Measurements from ENCODE around the gene LIN7C.

Gene LIN7C

DNA sequence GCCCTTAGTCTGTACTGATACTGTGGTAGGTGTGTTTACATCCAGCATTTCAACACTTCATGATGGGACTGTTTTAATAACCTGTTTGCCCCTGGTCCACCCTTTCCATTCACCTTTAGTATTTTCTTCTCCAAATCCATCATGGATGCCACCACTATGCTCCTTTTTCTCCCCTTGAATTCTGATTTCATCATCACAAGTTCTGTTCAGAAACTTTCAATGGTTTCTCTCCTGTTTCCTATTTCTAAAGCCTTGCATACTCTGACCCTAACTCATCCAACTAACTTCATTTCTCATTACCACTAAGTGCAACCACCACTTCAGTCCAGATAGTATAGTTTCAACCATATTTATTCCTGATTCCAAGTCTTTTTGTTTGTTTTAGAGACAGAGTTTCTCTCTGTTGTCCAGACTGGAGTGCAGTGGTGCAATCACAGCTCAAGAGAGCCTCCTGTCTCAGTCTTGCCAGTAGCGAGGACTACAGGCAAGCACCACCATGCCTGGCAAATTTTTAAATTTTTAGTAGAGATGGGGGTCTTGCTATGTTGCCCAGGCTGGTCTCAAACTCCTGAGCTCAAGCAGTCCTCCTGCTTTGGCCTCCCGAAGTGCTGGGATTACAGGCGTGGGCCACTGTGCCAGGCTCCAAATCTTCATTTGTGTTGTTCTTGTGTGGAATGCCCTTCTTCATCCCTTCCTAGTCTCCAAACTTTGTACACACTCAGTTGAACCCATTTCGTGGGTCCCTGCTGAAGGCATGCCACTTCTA lies 1.2 kb upstream of the LIN7C start:
- DNase-seq, result no peak

DNA sequence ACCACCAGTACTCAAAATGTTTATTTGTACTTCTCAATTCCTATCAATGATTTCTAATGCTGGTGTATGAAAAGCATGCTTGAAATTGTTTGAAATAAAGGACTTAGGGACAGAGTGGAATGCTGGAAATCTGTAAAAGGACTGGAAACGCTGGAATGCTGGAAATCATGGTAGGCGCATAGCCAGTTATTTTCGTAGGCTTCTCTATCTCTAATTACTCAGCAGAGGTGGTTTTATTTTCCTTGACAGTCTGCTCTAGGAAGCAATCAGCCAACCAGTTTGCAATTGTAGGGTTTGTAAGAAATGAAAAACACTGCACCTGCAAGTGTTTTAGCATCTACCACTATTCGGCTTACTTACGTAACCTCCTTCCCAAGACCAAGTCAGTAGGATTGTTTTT lies 788 bp downstream of the LIN7C start:
- no peak for DNase-seq

DNA sequence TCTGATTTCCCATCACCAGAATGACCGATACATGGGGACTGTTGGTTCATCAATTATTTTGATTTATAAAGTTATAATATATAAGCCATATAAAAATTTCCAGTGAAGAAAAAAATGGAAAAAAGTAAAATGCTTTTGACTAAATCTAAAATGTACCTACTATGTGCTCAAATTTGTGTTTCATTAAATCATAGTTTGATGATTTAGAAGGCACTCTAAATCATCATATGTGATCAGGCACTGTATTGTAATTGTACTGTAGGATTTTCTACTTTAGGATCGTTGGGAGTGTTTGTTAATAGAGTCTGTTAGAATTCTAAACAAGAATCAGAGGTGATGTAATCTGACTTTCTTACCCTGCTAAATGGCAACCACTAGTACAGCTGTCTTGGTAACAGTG lies 2.4 kb downstream of the LIN7C start:
- DNase-seq, result no peak

DNA sequence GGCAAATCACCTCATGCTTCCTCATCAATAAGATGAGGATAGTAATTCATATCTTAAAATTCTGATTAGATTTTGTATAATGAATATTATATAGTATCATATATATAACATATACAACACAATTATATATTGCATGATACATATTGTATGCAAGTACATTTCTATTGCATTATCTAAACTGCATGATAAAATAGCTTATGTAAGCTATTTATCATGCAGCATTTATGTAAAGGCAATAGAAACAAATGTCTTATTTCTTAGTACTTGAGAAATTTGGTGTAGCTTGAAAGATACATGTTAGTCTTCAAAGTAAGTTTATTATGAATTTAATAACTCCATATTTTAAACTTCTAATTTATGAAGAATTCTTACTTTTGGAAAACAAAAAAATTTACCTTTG lies 5.5 kb downstream of the LIN7C start:
- DNase-seq, result no peak

DNA sequence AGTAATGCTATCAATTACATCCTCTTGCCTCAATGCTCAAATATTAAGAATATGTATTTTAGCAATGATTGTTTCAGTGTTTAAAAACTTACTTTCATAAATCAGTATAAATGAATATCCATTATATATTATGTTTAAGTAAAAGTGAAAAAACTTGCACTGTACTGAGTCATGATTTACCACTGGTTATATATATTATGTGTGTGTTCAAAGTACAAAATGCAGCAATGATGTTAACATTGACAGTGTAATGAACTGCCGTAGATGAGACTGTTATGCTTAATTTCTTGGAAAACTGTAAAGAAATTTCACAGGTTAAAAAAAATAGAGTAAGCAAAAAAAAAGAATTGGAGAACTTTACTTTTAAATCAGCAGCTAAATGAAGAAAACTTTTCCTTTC lies 8.7 kb downstream of the LIN7C start:
- no peak for DNase-seq

DNA sequence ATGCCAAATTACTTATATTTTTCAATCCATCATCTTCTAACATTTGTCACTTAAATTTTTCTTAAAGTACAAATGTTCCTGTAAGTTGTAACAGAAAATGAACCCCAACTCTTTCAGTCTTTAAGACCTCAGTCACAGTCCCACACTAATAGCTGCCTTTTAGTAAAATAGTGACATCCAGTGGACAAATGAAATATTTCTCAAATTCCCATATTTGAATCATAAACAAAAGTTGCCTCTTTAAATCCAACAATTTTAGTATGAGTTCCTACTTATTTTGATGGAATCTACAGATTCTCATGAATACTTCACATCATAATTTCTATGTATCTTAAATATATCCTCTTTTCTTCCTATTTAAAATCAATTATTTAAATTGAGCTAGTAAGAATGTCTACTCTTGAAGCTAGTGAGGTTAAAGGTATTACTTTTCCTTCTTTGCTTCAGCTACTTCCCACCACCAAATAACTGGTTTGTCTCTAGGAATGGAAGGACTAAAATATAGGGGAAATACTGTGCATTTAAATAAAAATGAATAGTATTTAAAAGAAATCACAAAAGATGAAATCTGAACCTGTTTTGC lies 9.2 kb downstream of the LIN7C start:
- DNase-seq, result peak; percentile 30

DNA sequence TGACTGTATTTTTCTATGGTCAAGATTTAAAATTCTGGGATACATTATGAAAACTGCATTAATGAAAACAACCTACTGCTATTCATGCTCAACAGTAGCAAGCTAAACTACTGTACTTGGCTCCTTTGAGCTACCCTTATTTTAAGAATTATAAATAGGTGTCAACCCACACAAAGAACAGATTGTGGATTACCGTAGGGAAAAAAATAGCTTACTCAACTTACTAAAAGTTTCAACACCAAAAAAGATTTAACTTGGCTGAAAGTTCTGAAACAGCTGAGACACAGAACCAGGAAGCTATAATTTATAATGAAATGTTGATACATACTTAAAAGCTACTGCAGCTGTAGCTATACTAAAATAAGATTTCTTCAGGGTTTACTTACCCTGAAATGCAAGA lies 10.1 kb downstream of the LIN7C start:
- no peak for DNase-seq

DNA sequence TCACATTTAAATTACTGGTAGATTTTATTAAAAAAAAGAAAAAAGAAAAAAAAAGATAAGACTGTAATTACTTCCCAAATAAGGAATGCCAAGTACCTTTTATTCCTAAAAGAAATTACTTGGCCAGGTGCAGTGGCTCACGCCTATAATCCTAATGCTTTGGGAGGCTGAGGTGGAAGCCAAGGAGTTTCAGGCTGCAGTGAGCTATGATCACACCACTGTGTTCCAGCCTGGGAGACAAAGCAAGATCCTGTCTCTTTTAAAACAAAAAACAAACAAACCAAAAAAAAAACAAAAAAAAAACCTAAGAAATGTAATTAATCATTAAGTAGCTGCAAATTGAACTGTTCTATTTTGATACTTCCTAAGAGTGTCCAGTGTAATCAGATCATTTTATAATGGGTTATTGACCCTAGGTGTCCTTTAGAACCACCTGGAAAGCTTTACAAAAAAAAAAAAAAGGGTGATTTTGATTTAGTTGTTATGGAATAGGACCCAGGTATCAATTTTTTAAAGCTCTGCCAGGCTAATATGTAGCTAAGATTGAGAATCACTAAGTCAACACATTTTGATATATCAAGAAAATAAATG lies 10.8 kb downstream of the LIN7C start:
- DNase-seq, result no peak

DNA sequence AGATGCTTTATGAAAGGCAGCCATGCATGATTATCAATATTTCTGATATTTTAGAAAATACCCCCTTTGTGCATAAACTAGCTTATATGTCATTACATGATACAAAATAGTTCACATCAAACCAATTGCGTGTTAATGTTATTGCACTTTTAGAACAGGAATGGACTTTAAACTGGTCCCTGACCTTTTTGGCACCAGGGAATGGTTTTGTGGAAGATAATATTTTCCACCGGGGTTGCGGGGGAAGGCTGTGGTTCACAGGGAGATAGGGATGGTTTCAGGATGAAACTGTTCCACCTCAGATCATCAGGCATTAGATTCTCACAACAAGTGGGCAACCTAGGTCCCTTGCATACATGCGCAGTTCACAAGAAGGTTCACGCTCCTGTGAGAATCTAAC lies 17.5 kb downstream of the LIN7C start:
- DNase-seq, result no peak

DNA sequence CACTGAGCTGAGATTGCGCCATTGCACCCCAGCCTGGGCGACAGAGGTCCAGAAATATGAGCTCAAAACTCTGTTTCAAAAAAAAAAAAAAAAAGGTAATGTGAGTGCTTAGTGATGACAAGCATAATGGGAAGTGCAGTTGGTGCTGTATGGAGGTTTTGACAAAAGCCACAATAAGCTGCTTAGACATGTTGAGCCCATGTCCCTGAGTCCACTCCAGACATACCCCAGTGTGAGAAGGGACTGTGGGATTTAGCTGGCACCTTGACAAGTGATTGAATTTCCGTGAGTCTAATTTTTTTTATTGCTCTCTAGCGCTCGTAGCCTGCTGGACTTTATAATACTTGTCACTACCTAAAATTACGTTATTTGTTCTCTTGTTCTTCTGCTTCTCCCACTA lies 18.9 kb downstream of the LIN7C start:
- DNase-seq, result no peak

DNA sequence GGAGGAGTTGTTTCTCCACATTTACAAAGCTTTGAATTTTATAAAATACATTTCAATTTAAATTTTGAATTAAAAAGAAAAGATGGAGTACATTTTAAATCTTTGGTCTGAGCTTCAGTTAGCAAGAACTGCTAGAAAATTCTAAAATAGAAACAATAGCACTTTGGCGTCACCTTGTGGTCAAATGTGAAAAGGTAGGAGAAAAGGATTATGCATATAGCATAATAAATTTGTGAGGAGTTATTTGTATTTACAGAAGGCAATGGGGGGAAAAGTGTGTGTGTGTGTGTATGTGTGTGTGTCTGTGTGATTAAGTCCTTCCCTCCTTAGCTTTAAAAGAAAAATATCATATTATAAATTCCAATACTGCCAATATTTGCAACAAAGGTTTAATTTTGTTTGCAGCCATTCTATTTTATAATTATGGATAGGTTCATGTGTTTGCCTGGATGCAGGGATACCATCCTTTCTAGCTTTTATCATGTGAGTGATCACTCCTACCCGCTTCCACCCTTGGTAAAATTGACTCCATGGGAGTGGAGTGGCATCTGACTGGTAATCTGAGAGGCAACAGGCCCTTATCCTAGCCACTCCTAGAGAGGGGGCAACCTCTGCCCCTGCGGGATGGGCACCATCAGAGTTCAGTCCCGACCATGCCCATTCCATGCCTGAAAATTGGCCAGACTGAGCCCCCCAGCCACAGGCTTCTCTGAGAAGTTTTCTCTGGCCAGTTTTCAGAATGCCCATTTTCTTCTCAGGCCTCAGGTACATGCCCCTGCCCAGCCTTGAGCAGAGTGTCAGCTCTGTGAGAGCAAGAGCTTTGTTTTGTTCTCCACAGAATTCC lies 20.4 kb downstream of the LIN7C start:
- DNase-seq, result peak; percentile 68

DNA sequence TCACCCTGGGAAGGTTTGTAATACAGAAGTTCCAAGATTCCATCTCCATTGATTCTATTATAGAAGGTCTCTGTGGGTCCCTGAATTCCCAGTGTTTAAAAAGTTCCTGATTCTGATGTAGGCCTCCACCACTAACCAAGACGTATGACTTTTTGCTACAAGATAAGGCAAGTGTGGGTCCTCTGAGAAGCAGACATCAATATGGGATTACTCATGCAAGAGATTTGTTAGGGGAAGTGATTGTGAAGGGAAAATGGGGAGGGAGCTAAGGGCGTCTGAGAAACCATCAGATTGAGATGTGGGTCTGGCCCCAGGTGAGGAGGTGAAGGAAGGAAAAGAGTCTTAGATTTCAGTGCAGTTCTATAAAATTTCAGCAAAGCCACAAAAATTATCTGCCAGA lies 23.8 kb downstream of the LIN7C start:
- no peak for DNase-seq

DNA sequence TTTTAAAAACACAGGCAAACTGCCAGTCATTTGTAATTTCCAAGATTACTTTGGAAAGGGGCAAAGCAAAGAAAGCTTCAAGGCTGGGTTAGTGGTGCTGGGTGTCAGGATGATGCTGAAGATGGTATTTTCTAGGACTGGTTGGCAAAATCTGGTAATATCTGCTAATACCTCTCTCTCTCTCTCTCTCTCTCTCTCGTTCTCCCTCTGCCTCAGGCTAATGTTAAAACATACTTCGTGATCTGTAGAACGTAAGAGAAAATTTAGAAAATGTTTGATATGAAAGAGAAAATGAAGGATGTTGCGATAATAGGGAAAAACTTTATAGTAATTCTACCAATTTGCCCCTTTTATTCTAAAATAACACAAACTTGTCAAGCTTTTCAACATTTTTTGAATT lies 24.6 kb downstream of the LIN7C start:
- DNase-seq, result no peak

DNA sequence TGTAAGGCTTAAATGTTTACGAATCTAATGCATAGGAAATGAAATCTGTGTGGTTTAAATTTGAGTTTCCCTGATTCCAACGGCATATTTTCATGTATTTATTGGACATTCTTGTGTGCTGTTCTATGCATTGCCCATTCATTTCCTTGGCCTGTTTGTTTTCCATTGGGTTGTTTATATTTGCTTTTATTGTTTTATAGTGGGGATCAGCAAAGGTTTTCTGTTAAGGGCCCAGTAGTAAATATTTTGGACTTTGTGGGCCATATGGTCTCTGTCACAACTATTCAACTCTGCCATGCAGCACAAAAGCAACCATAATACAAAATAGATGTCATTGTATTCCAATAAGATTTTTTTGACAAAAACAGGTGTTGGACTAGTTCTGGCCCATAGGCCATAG lies 28.7 kb downstream of the LIN7C start:
- DNase-seq, result no peak

DNA sequence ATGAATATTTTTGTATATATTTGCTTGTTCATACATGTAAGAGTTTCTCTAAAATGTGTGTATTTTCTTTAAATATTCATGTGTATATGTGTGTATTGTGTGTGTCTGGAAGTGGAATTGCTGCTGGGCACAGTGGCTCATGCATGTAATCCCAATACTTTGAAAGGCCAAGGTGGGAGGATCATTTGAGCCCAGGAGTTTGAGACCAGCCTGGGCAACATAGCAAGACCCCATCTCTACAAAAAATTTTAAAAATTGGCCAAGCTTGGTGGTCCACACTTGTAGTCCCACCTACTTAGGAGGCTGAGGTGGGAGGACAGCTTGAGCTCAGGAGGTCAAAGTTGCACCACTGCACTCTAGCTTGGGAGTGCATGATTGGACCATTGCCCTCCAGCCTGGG lies 29.3 kb downstream of the LIN7C start:
- DNase-seq, result no peak

DNA sequence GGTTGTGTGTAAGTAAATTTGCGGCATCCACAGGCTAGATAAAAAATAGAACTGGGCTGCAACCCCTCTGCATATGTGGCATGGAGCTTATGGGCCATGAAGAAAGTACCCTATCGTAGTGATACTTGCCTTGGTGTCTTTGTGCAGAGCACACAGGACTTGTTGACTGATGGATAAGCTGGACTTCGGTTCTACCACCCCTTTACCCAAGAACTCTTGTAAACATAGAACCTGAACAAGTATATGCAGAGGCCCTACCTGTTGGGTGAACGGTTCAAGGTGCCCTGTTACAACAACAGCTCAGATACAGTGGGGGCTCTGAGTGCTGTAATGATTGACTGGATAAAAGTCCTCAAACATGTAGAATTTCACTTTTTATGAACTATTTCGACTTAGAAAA lies 30.9 kb downstream of the LIN7C start:
- no peak for DNase-seq

DNA sequence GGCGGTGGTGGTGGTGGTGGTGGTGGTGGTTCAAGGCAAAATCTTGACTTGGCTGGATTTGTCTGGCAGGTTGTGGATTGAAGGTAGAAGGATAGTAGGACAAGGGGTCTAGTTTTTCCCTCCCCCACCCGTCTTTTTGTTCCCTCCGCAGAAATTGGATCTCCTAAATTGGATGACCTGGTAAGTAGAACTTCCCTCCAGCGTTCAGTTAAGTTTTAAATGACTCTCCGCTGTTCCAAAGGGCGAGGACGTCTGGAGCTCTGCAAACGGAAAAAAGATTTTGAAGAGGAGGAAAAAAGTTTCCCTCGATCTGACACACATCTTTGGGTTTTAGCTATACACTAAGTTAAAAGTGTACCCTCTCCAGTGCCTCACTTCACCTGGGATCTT lies 33.6 kb downstream of the LIN7C start:
- DNase-seq, result no peak

DNA sequence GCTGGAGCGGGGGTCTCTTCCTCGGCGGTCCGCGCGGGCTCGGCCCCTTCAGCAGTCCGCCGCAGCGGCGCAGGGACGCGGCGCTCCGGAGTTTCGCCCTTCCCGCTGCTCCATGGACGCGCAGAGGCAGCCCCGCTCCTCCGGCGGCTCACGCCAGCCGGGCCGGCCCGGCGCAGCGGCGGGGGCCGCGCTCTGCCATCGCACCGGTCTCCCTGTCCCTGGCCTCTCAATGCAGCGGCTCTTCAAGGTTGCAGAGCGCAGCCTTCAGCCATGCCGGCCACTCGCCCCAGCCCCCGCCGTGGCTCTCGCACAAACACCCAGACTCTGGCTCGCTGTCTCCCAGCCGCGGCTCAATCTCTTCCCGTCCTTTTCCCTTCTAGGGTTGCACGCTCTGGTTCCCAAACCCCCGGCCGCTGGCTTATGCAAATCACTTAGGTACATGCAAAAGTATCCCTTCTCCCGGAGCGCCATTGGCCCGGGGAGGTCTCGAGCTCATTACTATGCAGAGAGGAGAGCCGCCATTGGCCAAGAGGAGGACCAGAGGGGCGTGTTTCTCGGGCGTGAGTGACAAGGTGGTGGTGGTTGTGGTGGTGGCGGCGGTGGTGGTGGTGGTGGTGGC lies 34.1 kb downstream of the LIN7C start, which contains the start of gene LGR4:
Gene LGR4 (minus strand): TSS at position 393 of the 619 bp plus-strand sequence. CDS start 488 bp downstream, outside the sequence.
- DNase-seq, result peak; percentile 76

DNA sequence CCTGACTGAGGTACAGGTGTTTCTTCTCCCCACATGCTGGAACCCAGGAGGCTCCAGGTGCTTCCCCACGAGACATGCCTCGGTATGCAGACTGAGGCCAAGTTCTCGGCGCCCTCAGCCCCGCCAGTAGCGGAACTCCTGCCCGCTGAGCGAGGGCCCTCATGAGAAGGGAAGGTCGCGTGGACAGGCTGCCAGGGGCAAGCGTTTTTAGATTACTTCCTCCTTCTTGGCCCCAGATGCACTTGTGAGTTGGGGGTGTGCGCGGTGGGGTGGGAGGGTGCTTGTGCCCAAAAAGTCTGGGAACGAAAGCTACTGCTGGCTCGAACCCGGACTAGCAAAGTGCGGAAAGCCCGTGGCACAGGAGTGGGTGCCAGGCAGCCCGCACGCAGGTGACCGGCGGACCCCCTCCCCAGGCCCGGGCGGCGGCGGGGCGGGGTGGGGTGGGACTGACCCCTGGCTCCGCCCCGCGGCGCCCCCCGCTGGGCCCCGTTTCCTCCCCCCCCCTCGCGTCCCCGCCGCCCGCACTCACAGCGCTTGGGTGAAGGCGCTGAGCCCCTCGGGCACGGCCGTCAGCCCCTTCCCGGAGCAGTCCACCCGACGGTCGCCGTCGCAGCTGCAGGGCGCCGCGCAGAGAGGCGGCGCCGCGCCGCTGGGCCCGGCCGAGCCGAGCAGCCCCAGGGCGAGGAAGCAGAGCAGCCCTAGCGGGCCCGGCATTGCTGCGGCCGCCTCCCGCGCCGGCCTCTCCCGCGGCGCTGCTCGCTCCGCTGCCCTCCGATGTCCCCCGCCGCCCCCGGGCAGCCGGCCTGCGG lies 34.8 kb downstream of the LIN7C start:
- peak; percentile 9 for DNase-seq

DNA sequence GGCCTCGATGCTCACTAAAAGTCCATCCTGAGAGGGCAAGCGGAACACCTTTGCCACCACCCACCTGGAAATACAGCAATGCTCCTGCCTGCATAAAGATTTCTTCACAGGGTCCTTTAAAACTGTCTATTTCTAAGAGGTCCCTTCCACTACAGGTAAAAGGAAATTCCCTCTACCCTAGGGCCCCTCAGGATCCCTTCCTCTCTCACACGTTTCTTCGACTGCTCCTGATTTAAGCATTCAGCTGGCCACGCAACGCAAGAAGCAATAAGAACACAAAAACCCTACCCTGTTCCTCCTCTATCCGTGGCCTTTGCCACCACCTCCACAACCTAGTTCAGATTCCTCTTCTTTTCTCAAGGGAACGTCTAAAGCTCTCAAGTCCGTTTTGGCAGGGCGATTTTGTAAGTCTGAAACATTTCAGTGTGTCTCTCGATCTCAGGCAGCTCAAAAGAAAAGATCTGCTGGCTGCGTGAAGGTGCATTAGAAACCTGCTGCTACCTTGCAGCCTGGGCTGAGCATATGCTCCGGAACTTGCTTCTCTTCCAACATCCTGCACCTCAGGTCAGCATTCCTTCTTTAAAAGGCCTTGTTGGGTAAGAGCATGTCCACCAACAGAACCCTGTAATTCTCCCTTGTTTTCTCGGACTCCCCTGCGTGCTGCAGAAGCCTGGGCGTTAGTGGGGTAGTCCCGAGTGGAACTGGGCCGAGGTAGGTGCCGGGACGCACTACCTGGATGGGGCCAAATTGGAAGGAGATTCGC lies 35.6 kb downstream of the LIN7C start:
- DNase-seq, result no peak

DNA sequence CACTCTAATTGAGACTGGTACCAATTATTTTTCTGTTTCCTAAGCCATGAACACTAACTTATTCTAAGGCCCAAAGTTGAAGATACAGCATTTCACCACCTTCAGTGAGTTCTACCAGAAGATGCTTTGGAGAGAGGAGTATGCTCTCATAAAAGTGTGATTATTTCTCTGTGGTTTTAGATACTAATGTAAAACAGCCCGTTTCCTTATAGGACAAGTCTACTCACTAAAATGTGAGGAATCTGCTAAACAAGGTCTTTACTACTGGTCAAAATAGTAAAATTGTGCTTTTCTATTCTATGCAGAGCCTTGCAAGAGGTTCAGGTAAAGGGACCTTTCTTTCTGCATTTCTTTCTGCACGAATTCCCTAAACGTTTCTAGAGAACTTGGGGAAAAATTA lies 36.4 kb downstream of the LIN7C start:
- no peak for DNase-seq
